DND-41 (cell line): ENCODE measurements around the gene GPR34.

Experiments used
- EZH2 ChIP-seq: IDR thresholded peaks from 3 replicates; pipeline ENCODE4 v1.6.1; 2012; ENCODE audit warnings: borderline replicate concordance, low read depth, mild to moderate bottlenecking, moderate library complexity, low read length, inconsistent platforms; ENCODE audit not compliant: severe bottlenecking
- TF ChIP-seq, protein P1 (sequence below): IDR thresholded peaks from 2 replicates; pipeline ENCODE4 v1.5.1; 2012; ENCODE audit warnings: borderline replicate concordance, low read length, moderate library complexity, mild to moderate bottlenecking; ENCODE audit not compliant: poor library complexity, severe bottlenecking; ENCODE audit errors: extremely low read depth

DNA sequence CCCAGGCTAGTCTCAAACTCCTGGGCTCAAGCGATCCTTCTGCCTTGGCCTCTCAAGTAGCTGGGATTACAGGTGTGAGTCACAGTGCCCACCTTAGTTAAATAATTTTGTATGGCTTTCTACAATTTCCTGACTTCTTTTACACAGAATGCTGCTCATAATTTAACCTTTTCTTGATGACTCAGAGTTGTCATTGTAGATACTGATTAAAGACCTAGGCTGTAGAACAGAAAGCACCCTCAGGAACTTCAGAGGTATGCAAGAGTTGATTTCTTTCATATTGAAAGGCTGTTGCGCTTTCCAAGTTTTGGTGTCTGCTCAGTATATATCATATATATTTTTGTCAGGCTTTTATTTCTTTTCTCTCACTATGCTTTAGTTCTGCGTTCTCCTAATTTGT, 21.1 kb upstream of the GPR34 start:
- TF ChIP-seq, protein P1, sequence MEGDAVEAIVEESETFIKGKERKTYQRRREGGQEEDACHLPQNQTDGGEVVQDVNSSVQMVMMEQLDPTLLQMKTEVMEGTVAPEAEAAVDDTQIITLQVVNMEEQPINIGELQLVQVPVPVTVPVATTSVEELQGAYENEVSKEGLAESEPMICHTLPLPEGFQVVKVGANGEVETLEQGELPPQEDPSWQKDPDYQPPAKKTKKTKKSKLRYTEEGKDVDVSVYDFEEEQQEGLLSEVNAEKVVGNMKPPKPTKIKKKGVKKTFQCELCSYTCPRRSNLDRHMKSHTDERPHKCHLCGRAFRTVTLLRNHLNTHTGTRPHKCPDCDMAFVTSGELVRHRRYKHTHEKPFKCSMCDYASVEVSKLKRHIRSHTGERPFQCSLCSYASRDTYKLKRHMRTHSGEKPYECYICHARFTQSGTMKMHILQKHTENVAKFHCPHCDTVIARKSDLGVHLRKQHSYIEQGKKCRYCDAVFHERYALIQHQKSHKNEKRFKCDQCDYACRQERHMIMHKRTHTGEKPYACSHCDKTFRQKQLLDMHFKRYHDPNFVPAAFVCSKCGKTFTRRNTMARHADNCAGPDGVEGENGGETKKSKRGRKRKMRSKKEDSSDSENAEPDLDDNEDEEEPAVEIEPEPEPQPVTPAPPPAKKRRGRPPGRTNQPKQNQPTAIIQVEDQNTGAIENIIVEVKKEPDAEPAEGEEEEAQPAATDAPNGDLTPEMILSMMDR = no peak
- TF ChIP-seq EZH2 = no peak
